ENCODE data around the gene PER3.

PER3 gene

GRCh38 chr1:7878027-7878426 is 93.9 kb downstream of the PER3 start:
- DNase-seq: no peak

DNA sequence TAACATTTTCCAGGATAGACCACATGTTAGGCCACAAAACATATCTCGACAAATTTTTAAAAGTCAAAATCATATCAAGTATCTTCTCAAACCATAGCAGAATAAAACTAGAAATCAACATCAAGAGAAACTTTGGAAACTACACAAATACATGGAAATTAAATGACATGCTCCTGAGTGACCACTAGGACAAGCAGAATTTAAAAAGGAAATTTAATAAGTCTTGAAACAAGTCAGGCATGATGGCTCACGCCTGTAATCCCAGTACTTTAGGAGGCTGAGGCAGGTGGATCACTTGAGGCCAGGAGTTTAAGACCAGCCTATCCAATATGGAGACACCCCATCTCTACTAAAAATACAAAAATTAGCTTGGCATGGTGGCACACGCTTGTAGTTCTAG is 95.1 kb downstream of the PER3 start:
- no peak for DNase-seq

DNA sequence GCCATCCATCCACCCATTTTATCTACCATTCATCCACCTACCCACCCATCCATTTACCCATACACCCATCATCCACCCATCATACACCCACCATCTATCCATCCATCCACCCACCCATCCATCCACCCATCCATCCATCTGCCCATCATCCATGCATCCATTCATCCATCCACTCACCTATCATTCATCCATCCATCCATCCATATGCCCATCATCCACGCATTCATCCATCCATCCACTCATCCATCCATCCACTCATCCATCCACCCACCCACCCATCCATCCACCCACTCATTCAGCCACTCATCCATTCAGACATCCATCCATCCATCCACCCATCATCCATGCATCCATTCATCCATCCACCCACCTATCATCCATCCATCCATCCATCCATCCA is 100.7 kb downstream of the PER3 start:
- DNase-seq: no peak

DNA sequence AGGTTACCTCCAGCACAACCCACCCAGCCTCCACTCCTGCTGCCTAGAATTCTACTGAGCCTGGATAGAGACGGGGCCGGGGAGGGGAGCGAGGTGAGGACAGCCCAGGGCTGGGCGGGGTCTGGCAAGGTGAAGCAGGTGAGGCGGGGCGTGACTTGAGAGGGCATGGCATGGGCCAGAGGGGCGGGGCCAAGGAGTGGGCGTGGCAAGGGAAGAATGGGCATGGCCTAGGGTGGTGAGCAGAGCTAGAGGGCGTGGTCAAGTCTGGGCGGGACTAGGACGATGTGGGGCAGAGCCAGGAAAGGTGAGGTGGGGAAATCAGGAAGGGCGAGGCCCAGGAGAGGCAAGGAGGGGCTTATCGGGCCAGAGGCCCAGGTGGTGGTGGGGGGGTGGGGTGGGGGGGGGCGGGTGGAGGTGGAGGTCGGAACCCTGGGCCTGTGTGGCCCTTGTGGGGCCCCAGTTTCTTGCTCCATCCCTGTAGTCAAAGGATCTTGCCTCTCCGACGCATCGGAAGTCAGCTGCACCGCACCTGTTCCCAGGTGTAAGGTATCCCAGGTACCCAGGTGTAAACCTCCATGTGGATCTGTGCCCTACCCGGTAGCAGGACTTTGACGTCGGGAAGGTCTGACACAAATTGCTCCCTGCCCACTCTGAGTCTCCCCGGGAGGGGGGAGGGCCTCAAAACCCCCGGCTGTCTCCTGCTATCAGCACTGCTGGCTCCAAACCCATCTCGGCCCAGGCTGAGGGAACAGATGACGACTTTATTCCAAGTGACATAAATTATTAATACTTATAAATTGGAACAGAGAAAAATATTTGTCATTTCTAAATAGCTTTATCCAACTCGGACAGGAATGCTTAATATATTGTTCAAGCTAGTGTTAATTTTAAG is 101.7 kb downstream of the PER3 start:
- no peak for DNase-seq

DNA sequence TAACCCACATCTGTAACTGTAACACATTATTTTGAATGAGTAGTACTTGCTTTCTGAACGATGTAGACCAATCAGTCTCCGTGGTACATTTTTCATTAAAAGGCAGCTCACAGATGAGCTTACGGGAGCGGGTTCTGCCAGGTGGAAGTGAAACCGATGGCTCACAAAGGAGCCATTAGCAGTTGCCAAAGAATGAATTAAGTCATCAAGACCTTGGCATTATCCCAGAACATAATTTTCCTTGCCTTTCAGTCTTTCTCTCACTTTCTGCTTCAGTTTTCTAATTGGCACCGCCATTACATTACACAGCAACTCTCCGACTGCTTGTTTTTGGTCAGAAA is 102.3 kb downstream of the PER3 start:
- DNase-seq: no peak

GRCh38 chr1:7888248-7889081 is 104.4 kb downstream of the PER3 start:
- no peak for DNase-seq

DNA sequence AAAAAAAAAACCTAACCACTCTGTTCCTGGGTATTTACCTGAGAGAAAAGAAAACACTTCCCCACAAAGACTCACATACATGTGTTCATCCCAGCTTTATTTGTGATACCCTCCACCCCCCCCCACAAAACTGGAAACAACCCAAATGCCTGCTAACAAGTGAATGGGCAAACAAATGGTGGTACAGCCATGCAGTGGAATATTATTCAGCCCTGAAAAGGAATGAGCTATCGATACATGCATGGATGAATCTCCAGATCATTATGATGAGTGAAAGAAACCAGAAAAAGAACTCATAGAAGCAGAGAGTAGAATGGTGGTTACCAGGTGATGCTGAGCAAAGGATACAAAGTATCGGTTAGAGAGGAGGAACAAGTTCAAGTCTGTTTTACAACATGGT is 106.8 kb downstream of the PER3 start:
- no peak for DNase-seq

DNA sequence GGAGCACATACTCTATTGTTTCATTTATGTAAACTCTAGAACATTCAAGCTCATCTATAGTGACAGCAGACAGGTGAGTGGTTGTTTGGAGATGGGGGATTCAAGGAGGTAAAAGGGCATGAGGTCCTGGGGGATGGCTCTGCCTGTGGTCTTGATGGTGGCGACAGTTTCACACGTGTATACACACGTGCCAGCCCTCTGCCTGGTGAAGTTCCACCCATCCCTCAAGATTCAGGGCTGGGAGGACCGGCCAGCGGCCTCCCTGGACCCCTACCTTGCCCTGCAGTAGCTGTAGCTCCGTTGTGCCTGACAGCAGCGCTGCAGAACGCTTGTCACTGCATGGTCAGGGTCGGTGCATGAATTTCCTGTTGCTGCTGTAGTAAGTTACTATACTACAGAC is 107.7 kb downstream of the PER3 start:
- no peak for DNase-seq

GRCh38 chr1:7893529-7894180 is 109.6 kb downstream of the PER3 start:
- DNase-seq: no peak
